HG03520 (cell line): ENCODE measurements around the gene IL12RB2.
A peak's percentile ranks its signal among the peaks of the same experiment; 100 is the strongest.

Source experiments
- ATAC-seq: cut with Tn5 transposase; IDR thresholded peaks from one replicate; pipeline ENCODE4 v1.9.1; 2021; ENCODE audit warnings: mild to moderate bottlenecking, moderate library complexity; ENCODE audit not compliant: unreplicated experiment

Gene IL12RB2

GRCh38 chr1:67308136-67308535 lies 463 bp downstream of the IL12RB2 start:
- no peak for ATAC-seq

DNA sequence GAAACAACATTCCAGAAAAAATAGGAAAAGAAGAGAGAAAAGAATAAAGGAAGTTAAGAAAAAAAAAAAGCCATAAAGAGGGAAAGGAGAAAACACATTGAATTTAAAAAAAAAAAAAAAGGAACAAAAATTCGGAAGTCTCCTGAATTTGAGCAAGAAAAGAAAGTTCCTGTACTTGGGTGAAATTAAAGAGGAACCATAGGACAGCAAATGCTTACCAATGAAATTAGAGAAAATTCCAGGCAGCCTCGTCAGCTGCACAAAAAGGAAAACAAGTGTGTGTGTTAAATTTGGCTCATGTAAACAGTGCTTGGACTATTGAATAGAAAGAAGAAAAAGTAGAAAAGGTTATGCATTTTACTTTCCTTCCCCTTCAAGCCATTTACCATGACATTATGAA lies 4.9 kb downstream of the IL12RB2 start:
- no peak for ATAC-seq

DNA sequence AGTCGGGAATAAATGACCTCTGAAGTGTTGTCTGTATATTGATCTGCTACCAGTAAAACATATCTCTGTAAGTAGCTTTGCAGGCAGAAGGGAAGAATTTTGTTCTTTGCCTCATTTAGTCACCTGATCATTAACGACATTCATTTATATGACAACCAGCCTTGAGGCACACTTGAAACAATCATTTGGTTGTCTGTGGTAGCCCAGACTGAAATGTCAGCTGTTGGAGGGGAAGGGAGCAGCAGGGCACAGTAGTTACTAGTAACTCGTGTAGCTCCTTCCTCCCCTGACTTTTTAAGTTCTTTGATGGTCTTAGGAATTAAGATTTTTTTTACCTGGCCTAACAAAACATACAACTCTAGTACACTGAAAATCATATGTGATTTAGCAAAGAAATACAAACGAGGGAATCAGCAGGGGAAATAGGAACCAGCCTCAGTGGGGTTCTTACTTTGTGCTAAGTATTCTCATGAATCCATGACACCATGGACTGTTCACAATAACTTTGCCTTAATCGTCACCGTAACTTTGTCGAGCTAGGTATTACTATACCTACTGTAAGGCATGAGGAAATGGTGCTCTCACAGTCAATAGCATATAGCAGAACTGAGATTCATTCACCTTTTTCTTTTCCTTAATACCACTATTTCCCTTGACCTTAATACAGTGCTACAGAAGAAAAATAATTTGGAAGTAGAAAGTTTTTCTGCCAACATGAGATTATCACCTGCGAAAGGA lies 6.4 kb downstream of the IL12RB2 start:
- peak; percentile 55 for ATAC-seq

- peak; percentile 42 for ATAC-seq
Measured at GRCh38 chr1:67314696-67315095, 7.0 kb downstream of the IL12RB2 start.

GRCh38 chr1:67316180-67316902 lies 8.7 kb downstream of the IL12RB2 start:
- ATAC-seq = no peak

GRCh38 chr1:67316918-67317317 lies 9.2 kb downstream of the IL12RB2 start:
- ATAC-seq = no peak

GRCh38 chr1:67317803-67318202 lies 10.1 kb downstream of the IL12RB2 start:
- no peak for ATAC-seq

- no peak for ATAC-seq
Measured at GRCh38 chr1:67322442-67322841, 14.8 kb downstream of the IL12RB2 start.

GRCh38 chr1:67323087-67323486 lies 15.4 kb downstream of the IL12RB2 start:
- ATAC-seq = no peak

- ATAC-seq = no peak
Measured at GRCh38 chr1:67324068-67324467, 16.4 kb downstream of the IL12RB2 start.

GRCh38 chr1:67327864-67328466 lies 20.3 kb downstream of the IL12RB2 start:
- ATAC-seq = no peak

DNA sequence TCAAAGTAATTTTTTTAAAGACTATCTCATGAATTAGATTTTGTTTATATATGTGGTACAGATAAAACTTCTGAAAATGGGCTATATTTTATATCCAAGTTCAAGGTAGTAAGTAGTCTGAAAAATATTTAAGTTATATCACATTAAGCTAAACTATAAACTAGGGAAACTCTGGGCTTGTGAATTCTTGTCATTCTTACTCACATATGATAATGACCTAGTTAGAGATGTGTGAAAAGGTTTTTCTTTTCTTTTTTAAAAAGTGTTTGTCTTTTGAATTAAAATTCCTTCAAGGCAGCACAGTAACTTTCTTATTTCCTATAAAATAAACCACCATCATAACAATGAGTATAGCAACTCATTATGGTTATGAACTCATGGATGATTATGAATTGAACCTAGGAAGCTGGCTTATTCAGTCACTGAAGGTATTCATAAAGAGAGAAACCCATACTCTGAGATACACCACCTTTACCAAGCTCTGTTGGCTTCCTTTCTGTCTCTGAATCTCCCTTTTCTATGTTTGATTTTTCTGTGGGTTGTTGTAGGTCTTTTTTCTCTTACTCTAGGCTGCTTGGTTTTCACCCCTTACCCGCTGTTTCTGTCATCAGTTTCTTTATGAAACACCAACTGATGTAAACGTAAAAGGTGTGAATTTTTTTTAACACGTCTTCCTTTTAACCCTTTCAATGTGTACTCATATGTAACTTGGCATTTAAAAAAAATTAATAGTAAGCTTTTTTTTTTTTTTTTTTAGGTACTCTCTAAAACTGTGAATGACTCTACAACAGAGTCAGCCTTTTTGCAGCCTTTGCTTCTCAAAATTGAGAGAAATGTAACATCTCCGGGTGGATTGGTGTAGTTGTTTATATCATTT lies 25.2 kb downstream of the IL12RB2 start:
- ATAC-seq = peak; percentile 83

DNA sequence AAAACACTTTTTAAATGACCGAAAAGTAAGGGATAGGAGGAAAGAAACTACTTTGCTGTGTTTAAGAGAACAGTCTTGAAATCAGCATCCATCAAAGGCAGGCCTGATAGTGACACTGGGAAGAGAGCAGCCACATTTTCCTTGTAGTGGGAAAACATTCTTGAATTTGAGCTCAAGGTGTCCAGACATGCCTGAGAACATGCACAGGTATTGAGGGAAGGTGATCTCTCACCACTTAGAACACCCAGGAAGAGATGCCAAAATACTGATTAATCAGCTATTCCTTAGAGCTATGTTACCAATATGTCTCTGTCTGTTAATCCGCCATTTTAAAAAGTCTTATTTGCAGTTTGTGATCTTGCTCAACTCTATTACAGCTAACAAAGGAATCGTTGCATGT lies 25.9 kb downstream of the IL12RB2 start:
- no peak for ATAC-seq

GRCh38 chr1:67335411-67335810 lies 27.7 kb downstream of the IL12RB2 start:
- no peak for ATAC-seq

DNA sequence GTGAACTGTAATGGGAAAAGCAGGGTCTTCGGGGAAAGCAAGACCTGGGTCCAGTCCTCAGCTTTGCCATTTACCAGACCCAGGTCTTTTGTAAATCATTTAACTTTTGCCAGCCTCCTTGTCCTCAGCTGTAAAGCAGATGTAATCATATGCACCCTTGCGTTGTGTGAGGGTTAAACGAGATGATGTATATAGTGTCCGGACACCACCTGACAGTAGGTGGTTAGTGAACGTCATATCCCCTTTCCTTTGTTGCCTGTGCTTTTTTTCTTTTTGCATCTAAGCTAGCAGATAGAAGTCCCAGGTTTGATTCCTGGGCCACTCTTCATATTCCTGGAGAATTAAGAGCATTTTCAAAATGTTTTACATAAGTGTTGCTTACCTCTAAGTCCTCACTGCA lies 28.5 kb downstream of the IL12RB2 start:
- no peak for ATAC-seq

GRCh38 chr1:67336783-67337182 lies 29.1 kb downstream of the IL12RB2 start:
- no peak for ATAC-seq

DNA sequence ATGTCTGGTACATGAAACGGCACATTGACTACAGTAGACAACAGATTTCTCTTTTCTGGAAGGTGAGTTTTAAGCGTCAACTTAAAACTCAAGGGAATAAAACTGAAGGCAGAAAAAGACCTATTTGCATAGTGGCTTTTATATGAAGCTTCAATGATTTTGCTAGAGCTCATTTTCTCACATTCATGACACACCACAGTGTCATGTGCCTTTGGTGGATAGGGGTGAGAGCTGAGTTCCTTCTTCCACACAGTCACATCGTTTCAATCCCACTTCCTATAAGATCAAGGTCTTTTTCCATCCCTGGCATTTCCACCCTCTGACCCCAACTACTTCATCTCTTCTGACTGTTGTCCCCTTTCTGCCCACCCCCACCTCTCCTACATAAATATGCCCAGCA lies 31.0 kb downstream of the IL12RB2 start:
- ATAC-seq = peak; percentile 48

DNA sequence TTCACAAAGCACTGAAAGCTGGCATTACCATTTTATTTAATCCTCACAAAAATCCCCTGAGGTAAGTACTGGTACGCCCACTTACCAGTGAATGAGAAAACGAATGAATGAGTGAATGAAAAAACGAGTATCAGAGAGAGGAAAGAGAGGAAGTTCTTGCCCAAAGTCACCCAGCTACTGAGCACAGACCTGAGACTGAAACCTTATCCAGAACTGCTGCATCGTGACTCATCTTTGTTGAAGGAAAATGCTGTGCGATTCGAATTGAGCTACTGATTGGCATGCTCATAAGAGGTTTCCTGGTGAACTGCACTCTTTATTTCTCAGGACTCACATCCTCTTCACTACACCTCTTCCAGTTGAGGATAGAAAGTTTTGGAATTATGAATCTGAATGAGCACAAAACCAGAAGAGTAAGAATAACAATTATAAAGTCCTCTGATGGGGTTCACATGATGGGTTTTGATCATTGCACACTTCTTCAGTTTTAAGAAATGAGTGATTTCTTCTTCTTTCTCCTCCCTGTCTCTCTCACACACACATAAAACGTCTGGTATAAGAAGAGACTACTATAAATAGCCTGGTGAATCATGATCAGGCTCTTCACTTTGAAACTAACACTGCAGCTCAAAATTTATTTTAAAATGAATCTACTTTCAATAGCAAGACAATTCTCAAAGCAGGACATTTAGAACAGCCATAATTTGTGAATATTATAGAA lies 32.1 kb downstream of the IL12RB2 start:
- ATAC-seq = peak; percentile 37

DNA sequence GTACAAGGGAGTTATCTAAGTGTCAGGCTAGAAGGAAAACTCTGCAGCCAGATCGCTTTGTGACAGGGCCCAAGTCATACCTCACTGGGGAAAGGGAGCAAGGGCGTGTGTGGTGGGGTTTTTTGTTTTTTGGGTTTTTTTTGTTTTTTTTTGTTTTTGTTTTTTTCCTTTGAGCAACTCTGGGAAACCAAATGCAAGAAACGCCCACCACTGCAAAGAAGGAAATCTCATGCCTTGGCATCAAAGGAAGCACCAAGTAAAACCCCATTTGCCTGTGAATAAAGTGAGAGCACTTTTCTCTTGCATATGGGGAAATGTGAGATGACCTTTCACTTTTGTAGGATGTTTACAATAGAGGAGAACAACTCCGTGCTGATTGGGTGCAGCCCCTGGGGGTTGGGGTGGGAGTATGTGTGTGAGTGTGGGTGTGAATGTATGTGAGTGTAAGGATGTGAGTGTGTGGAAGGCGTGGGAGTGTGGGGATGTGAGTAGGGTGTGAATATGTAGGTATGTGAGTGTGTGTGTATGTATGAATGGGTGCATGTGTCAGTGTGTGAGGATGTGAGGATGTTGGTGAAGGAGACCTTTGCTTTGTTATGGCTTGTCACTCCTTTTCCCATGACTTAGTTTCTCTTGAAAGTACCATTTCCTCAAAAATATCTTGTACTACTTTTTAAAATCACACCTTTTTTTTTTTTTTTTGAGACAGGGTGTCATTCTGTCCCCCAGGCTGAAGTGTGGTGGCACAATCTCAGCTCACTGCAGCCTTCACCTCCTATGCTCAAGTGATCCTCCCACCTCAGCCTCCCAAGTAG lies 34.6 kb downstream of the IL12RB2 start:
- no peak for ATAC-seq

DNA sequence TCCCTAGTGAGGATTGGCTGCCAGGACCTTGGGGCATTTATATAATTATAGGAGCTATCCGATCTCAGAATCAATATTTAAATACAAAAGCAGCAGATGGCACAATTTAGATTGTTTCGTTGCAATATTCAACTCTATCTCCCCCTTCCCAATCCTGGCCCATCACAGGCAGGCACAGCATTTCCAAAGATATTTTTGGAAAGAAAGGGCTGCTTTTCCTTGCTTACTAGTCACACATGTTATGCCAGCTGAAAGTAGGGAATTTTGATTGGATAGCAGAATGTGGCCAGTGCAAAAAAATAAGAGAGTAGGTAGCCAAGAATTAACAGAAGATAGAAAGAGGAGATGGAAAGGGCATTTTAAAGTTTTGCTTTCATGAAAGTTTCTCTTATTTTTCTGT lies 37.9 kb downstream of the IL12RB2 start:
- ATAC-seq = no peak
